Activated naive CD4-positive, alpha-beta T cell treated with anti-CD3 and anti-CD28 coated beads, Interleukin-2, amount 50 U/mL, for 24 hours (primary cell): Measurements from ENCODE around the gene ADM.
"Not testable (repeated sequence)": the region's sequence is repeated elsewhere in the genome, so short reads cannot be mapped to it uniquely, and the experiment has no call there.

ENCODE experiments used
- H3K27ac Mint-ChIP-seq: one replicate; pipeline ENCODE4 v1.8.0; 2021; ENCODE audit warnings: mild to moderate bottlenecking, mixed read lengths
- H3K27me3 Mint-ChIP-seq: one replicate; pipeline ENCODE4 v1.8.0; 2021; ENCODE audit warnings: mixed read lengths
- H3K36me3 Mint-ChIP-seq: one replicate; pipeline ENCODE4 v1.8.0; 2021; ENCODE audit warnings: mixed read lengths
- H3K4me1 Mint-ChIP-seq: one replicate; pipeline ENCODE4 v1.8.0; 2021; ENCODE audit warnings: mixed read lengths
- H3K4me3 Mint-ChIP-seq: one replicate; pipeline ENCODE4 v1.8.0; 2021; ENCODE audit warnings: mild to moderate bottlenecking, mixed read lengths
- H3K9me3 Mint-ChIP-seq: one replicate; pipeline ENCODE4 v1.8.0; 2021; ENCODE audit warnings: mixed read lengths

ADM gene, protein sequence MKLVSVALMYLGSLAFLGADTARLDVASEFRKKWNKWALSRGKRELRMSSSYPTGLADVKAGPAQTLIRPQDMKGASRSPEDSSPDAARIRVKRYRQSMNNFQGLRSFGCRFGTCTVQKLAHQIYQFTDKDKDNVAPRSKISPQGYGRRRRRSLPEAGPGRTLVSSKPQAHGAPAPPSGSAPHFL

GRCh38 chr11:10304495-10305261 is at the start of gene ADM:
Gene ADM, plus strand, starts transcription at chr11:10305073. Its CDS starts 628 bp downstream, at chr11:10305701.
- H3K27ac Mint-ChIP-seq, result peak within 1 kb of the TSS; percentile 70
- peaks cover 15% of the 10 kb centered on the region for H3K27me3 Mint-ChIP-seq
- peaks cover 49% of the 10 kb centered on the region for H3K4me1 Mint-ChIP-seq

DNA sequence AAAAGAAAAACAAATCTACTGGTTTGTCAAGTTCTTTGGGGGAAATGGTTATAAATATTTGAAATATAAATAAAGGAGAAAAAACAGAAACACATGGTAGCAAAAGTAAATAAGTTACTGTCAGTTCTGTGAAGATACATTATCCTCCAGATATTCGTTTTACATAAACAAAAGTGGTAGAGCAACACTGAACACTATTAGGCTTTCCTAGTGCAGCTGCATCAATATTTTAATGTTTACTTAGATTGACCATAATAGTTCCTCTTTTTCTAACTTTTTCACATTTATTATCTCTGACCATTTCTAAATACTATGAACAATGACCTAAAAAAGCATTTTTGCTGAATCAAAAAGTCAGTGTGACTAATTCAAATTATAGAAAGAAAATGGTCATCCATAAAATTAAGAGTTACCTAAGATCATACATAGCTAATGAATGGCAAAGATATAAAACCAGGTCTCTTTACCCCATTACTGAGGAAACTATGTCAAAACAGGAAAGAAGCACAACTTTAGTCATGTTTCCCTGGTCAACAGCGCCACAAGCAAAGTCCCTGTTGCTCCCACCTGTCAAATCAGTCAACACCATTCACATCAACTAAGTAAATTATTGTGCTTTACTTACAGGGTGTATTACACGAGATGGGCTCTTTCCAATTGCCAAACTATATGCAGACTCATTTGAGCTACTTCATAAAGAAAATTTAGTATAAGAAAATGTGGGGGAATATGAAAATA is 49.3 kb upstream of the ADM start:
- H3K27me3 Mint-ChIP-seq, result no peaks in the 10 kb centered on the region
- no peaks in the 10 kb centered on the region for H3K36me3 Mint-ChIP-seq

More at GRCh38 chr11:10304495-10305261, at the start of gene ADM:
- no peaks in the 10 kb centered on the region for H3K36me3 Mint-ChIP-seq
- peak within 1 kb of the TSS; percentile 98 for H3K4me3 Mint-ChIP-seq
- no peaks in the 10 kb centered on the region for H3K9me3 Mint-ChIP-seq

DNA sequence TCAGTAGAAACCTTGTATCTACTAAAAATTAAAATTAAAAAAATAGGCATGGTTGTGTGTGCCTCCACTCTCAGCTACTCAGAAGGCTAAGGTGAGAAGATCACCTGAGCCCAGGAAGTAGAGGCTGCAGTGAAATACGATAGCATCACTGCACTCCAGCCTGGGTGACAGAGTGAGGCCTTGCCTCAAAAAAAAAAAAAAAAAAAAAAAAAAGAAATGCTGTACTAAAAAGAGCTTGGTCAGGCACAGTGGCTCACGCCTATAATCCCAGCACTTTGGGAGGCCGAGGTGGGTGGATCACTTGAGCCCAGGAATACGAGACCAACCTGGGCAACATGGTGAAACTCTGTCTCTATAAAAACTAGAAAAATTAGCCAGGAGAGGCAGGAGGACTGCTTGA is 47.4 kb upstream of the ADM start:
- Mint-ChIP-seq H3K27me3 (no peaks in the 10 kb centered on the region), H3K9me3 (no peaks in the 10 kb centered on the region), H3K36me3 (no peaks in the 10 kb centered on the region), H3K27ac (no peak overlapping the region), H3K4me3 (no peak overlapping the region), H3K4me1 (peaks cover 8% of the 10 kb centered on the region)

More for the DNA sequence above, 49.3 kb upstream of the ADM start:
- H3K9me3 Mint-ChIP-seq, result no peaks in the 10 kb centered on the region
- H3K27ac Mint-ChIP-seq, result no peak overlapping the region
- H3K4me3 Mint-ChIP-seq, result no peak overlapping the region
- H3K4me1 Mint-ChIP-seq, result peaks cover 3% of the 10 kb centered on the region

GRCh38 chr11:10261821-10262220 is 43.1 kb upstream of the ADM start:
- Mint-ChIP-seq H3K9me3 (no peaks in the 10 kb centered on the region), H3K27ac (no peak overlapping the region), H3K27me3 (no peaks in the 10 kb centered on the region), H3K36me3 (no peaks in the 10 kb centered on the region), H3K4me3 (no peak overlapping the region), H3K4me1 (peaks cover 4% of the 10 kb centered on the region)

GRCh38 chr11:10263929-10264328 is 40.9 kb upstream of the ADM start:
- H3K9me3 Mint-ChIP-seq, result no peaks in the 10 kb centered on the region
- no peaks in the 10 kb centered on the region for H3K27me3 Mint-ChIP-seq
- H3K27ac Mint-ChIP-seq, result no peak overlapping the region
- H3K36me3 Mint-ChIP-seq, result no peaks in the 10 kb centered on the region
- H3K4me1 Mint-ChIP-seq, result peaks cover 4% of the 10 kb centered on the region
- H3K4me3 Mint-ChIP-seq, result no peak overlapping the region

DNA sequence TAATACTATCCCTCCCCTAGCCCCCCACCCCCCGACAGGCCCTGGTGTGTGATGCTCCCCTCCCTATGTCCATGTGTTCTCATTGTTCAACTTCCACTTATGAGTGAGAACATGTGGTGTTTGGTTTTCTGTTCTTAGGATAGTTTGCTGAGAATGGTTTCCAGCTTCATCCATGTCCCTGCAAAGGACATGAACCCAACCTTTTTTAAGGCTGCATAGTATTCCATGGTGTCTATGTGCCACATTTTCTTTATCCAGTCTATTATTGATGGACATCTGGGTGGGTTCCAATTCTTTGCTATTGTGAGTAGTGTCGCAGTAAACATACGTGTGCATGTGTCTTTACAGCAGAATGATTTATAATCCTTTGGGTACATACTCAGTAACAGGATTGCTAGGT is 40.2 kb upstream of the ADM start:
- not testable (repeated sequence) for H3K9me3 Mint-ChIP-seq, H3K27me3 Mint-ChIP-seq, H3K4me1 Mint-ChIP-seq, H3K27ac Mint-ChIP-seq, H3K4me3 Mint-ChIP-seq, H3K36me3 Mint-ChIP-seq

GRCh38 chr11:10265936-10266335 is 38.9 kb upstream of the ADM start:
- Mint-ChIP-seq H3K9me3 (no peaks in the 10 kb centered on the region), H3K4me3 (no peak overlapping the region), H3K27me3 (no peaks in the 10 kb centered on the region), H3K27ac (no peak overlapping the region), H3K36me3 (no peaks in the 10 kb centered on the region), H3K4me1 (peaks cover 4% of the 10 kb centered on the region)

GRCh38 chr11:10267821-10268220 is 37.1 kb upstream of the ADM start:
- Mint-ChIP-seq H3K9me3 (no peaks in the 10 kb centered on the region), H3K27me3 (no peaks in the 10 kb centered on the region), H3K36me3 (no peaks in the 10 kb centered on the region), H3K4me1 (no peaks in the 10 kb centered on the region), H3K4me3 (no peak overlapping the region), H3K27ac (no peak overlapping the region)

GRCh38 chr11:10268746-10269488 is 36.0 kb upstream of the ADM start:
- H3K4me1 Mint-ChIP-seq, result no peaks in the 10 kb centered on the region
- no peaks in the 10 kb centered on the region for H3K27me3 Mint-ChIP-seq
- H3K4me3 Mint-ChIP-seq, result no peak overlapping the region

DNA sequence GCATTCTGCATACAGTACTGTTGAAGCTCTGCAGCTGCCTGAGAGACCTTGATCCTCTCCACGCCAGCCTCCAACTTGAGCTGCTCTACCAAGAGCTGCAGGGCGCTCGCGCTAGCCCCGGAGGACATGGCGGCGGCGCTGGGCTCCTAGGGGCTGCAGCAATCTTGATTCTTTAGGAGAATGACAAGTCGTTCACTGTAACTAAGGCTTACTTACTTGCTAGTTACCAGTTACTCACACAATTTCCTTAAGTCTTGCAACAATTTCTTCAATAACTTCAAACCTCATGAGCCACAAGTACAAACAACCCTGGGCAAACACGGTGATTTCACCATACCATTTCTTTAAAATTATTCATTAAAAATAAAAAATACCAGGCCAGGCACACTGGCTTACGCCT is 32.7 kb upstream of the ADM start:
- H3K36me3 Mint-ChIP-seq, result no peaks in the 10 kb centered on the region
- H3K27me3 Mint-ChIP-seq, result no peaks in the 10 kb centered on the region
- H3K27ac Mint-ChIP-seq, result no peak overlapping the region
- peaks cover 6% of the 10 kb centered on the region for H3K4me1 Mint-ChIP-seq
- no peaks in the 10 kb centered on the region for H3K9me3 Mint-ChIP-seq
- no peak overlapping the region for H3K4me3 Mint-ChIP-seq

More at GRCh38 chr11:10268746-10269488, 36.0 kb upstream of the ADM start:
- H3K36me3 Mint-ChIP-seq, result no peaks in the 10 kb centered on the region
- no peaks in the 10 kb centered on the region for H3K9me3 Mint-ChIP-seq
- no peak overlapping the region for H3K27ac Mint-ChIP-seq

- Mint-ChIP-seq H3K27ac (no peak overlapping the region), H3K27me3 (no peaks in the 10 kb centered on the region), H3K9me3 (no peaks in the 10 kb centered on the region), H3K4me3 (no peak overlapping the region), H3K36me3 (no peaks in the 10 kb centered on the region), H3K4me1 (peaks cover 6% of the 10 kb centered on the region)
Observed at GRCh38 chr11:10273738-10274137, 31.1 kb upstream of the ADM start.

DNA sequence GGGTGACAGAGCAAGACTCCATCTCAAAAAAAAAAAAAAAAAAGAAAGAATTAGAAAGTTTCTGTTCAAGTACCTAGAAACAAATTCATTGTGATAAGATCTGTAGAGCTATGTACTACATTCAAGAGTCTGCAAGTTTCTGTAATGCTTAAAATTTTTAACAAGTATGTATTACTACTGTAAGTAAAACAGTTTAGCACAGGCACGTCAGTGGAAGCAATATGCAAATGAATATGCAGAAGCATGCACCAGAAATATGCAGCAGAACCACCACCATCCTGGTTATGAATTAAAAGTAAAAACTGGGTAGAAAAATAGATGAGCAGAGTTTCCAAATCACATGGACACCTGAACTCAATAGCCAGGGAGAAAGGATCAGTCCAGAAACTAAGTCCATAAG is 30.1 kb upstream of the ADM start:
- Mint-ChIP-seq H3K4me1 (peaks cover 6% of the 10 kb centered on the region), H3K4me3 (no peak overlapping the region), H3K9me3 (no peaks in the 10 kb centered on the region), H3K36me3 (no peaks in the 10 kb centered on the region), H3K27ac (no peak overlapping the region), H3K27me3 (no peaks in the 10 kb centered on the region)

- H3K27me3 Mint-ChIP-seq, result no peaks in the 10 kb centered on the region
- no peak overlapping the region for H3K27ac Mint-ChIP-seq
Observed at GRCh38 chr11:10275714-10276113, 29.2 kb upstream of the ADM start.

DNA sequence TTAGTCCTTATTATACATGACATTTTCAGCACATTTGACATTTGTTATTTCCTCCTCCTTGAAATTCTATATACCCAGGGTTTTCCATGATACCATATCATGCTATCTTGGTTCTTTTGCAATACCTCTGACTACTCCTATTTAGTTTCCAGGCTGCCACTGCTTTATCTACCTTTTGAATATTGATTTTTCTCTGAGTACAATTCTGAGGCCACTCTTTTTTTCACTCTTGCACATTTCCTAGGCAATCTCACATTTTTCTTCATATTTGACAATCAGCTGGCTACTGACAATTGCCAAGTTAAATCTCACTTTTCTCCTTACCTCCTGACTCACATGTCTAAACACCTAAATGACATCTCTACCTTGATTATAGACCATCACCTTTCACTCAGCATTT is 22.8 kb upstream of the ADM start:
- H3K9me3 Mint-ChIP-seq, result no peaks in the 10 kb centered on the region
- H3K27me3 Mint-ChIP-seq, result no peaks in the 10 kb centered on the region
- H3K36me3 Mint-ChIP-seq, result no peaks in the 10 kb centered on the region
- H3K27ac Mint-ChIP-seq, result no peak overlapping the region
- no peak overlapping the region for H3K4me3 Mint-ChIP-seq
- peaks cover 4% of the 10 kb centered on the region for H3K4me1 Mint-ChIP-seq

More at GRCh38 chr11:10275714-10276113, 29.2 kb upstream of the ADM start:
- H3K4me3 Mint-ChIP-seq, result no peak overlapping the region
- no peaks in the 10 kb centered on the region for H3K9me3 Mint-ChIP-seq
- peaks cover 6% of the 10 kb centered on the region for H3K4me1 Mint-ChIP-seq
- H3K36me3 Mint-ChIP-seq, result no peaks in the 10 kb centered on the region

DNA sequence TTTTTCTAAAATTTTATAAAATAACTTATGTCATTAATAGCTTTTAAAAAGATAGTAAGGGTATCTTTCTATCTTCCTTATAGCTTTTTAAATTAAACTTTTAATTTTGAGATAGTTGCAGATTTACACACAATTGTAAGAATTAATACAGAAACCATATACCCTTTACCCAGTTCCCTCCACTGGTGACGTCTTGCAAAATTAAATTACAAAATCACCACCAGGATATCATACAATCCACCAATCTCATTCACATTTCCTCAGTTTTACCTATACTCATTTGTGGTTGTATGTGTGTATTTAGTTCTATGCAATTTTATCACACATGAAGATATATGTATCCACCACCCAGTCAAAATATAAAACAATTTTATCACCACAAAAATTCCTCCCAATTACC is 20.9 kb upstream of the ADM start:
- peaks cover 4% of the 10 kb centered on the region for H3K4me1 Mint-ChIP-seq
- no peak overlapping the region for H3K27ac Mint-ChIP-seq
- no peaks in the 10 kb centered on the region for H3K36me3 Mint-ChIP-seq
- no peaks in the 10 kb centered on the region for H3K9me3 Mint-ChIP-seq
- no peaks in the 10 kb centered on the region for H3K27me3 Mint-ChIP-seq
- H3K4me3 Mint-ChIP-seq, result no peak overlapping the region
